NCI-H526 (cell line): ENCODE data around the gene CAPRIN2.

ENCODE experiments used
- DNase-seq, 2 experiments: peaks; one replicate each; lab custom pipeline; 2025; lab: John Stamatoyannopoulos, UW

Gene CAPRIN2

GRCh38 chr12:30761730-30762129 lies 7.0 kb upstream of the CAPRIN2 start:
- no peak for DNase-seq

GRCh38 chr12:30757316-30757715 lies 2.6 kb upstream of the CAPRIN2 start:
- DNase-seq, result no peak

GRCh38 chr12:30756074-30756473 lies 1.3 kb upstream of the CAPRIN2 start:
- DNase-seq, result no peak

- DNase-seq, result no peak
These were observed 628 bp upstream of the CAPRIN2 start for GRCh38 chr12:30755395-30755762.

- peak; percentile 35 to 91 for DNase-seq
These were observed 385 bp downstream of the CAPRIN2 start for GRCh38 chr12:30754383-30754749.

GRCh38 chr12:30753751-30754382 lies 884 bp downstream of the CAPRIN2 start:
- DNase-seq, result peak in 1 of 2 experiments; percentile 71

- DNase-seq, result peak; percentile 7 to 47
These were observed 1.5 kb downstream of the CAPRIN2 start for GRCh38 chr12:30753233-30753632.

GRCh38 chr12:30752255-30752654 lies 2.5 kb downstream of the CAPRIN2 start:
- DNase-seq, result no peak

GRCh38 chr12:30748147-30748546 lies 6.6 kb downstream of the CAPRIN2 start:
- no peak for DNase-seq

- no peak for DNase-seq
These were observed 8.6 kb downstream of the CAPRIN2 start for GRCh38 chr12:30746190-30746589.

GRCh38 chr12:30744321-30744720 lies 10.4 kb downstream of the CAPRIN2 start:
- DNase-seq, result no peak

GRCh38 chr12:30740274-30740673 lies 14.5 kb downstream of the CAPRIN2 start:
- DNase-seq, result no peak

- no peak for DNase-seq
These were observed 15.7 kb downstream of the CAPRIN2 start for GRCh38 chr12:30739020-30739419.

GRCh38 chr12:30732954-30733637 lies 21.7 kb downstream of the CAPRIN2 start:
- DNase-seq, result no peak

- DNase-seq, result no peak
These were observed 24.7 kb downstream of the CAPRIN2 start for GRCh38 chr12:30730011-30730410.

GRCh38 chr12:30729547-30729946 lies 25.2 kb downstream of the CAPRIN2 start:
- DNase-seq, result no peak

GRCh38 chr12:30726647-30727046 lies 28.1 kb downstream of the CAPRIN2 start:
- DNase-seq, result no peak

GRCh38 chr12:30725739-30726138 lies 29.0 kb downstream of the CAPRIN2 start:
- no peak for DNase-seq

- DNase-seq, result no peak
These were observed 35.7 kb downstream of the CAPRIN2 start for GRCh38 chr12:30719060-30719459.

- no peak for DNase-seq
These were observed 47.0 kb downstream of the CAPRIN2 start for GRCh38 chr12:30707613-30708342.

- no peak for DNase-seq
These were observed 48.3 kb downstream of the CAPRIN2 start for GRCh38 chr12:30706476-30706875.

GRCh38 chr12:30701056-30701455 lies 53.7 kb downstream of the CAPRIN2 start:
- no peak for DNase-seq

GRCh38 chr12:30700216-30700900 lies 54.4 kb downstream of the CAPRIN2 start:
- DNase-seq, result no peak
